GM18867 (cell line): ENCODE measurements around the gene UBTD2.
"Not testable (repeated sequence)": the region's sequence is repeated elsewhere in the genome, so short reads cannot be mapped to it uniquely, and the experiment has no call there.

ENCODE experiments used
- ATAC-seq: cut with Tn5 transposase; IDR thresholded peaks from one replicate; pipeline ENCODE4 v1.9.1; 2021; ENCODE audit warnings: mild to moderate bottlenecking, moderate library complexity; ENCODE audit not compliant: unreplicated experiment

The UBTD2 gene

DNA sequence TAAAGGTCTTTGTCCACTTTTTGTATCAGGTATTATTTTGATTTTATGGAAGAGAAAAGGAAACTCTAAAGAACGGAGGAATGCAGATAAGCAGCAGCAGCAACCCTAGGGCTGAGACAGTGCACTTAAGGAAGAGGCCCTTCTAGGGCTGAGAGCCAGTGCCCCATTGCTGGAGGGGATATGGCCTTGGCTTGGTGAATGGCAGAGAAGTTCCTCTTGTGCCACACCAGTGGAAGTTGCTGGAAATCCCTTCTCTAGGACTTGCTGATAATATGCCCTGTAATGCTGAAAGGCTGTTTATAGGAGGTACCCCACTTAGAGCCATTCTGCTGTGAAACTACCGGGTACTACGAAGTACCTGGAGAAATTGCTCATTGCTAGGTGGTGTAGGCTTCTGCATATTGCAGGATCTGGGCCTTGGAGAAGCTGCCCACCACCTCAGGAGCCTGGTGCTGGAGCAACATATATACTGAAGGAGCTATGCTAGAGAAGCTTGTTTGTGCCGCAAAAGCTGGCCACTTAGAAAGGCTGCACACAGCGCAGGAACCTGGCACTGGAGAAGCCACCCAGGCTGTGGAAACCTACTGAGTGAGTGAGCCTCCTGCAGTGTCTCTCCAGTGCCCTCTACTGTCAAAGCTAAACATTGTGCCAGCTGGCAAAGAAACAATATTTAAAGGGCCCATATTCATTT is 9.6 kb upstream of the UBTD2 start:
- ATAC-seq = peak; percentile 90

GRCh38 chr5:172291837-172292236 is 8.3 kb upstream of the UBTD2 start:
- ATAC-seq = not testable (repeated sequence)

DNA sequence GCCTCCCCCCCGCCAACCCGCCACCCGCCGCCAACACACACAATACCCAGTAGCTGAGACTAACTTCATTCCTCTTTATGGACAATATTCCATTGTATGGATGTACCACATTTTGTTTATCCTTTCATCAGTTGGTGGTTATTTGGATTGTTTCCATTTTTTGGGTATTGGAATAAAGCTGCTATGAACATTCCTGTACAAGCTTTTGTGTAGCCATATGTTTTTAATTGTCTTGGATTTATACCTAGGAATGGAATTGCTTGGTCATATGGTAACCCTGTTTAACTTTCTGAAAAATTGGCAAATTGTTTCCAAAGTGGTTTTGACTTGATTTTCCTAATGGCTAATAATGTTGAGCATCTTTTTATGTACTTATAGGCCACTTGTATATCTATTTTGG is 4.9 kb upstream of the UBTD2 start:
- ATAC-seq = no peak

- not testable (repeated sequence) for ATAC-seq
Observed at GRCh38 chr5:172287140-172287539, 3.6 kb upstream of the UBTD2 start.

GRCh38 chr5:172285226-172286143 is 1.9 kb upstream of the UBTD2 start:
- ATAC-seq = no peak

GRCh38 chr5:172284611-172284980 is 1.0 kb upstream of the UBTD2 start:
- ATAC-seq = no peak

GRCh38 chr5:172283862-172284610 is 472 bp upstream of the UBTD2 start:
- ATAC-seq = peak; percentile 84

DNA sequence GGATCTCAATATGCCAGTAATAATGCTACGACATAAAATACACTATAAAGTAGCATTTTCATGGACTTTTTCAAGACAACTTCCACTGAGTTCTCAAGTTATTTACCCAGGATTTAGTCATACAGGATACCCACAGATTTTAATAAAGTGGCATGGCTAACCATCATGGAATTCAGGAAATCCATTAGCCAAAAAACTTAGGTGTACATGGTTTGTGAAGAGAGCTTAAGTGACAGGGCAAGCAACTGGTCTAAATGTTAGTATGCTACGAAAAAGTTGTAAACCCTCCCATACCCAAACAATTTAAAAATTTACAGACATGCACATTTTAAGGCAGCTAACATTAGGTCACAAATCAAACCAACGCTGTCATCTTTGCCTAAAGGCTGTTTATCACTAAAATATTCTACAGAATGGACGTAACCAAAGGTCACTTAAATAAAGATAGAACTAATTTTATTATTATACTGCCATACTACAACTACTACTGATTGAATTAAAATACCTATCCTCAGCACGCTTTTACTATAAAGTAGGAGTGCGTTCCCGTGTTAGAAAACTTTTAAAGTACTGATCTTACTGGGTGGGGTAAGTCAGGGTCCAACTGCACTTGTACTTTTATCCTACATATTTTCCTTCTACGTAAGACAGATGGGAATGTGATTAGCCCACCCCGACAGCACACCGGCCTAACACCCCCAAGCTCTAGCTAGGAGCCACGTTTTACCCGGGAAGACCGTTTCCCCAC is 1.1 kb downstream of the UBTD2 start:
- ATAC-seq = no peak

- ATAC-seq = no peak
Observed at GRCh38 chr5:172281346-172281745, 2.2 kb downstream of the UBTD2 start.

GRCh38 chr5:172280929-172281328 is 2.6 kb downstream of the UBTD2 start:
- ATAC-seq = no peak

GRCh38 chr5:172280317-172280716 is 3.2 kb downstream of the UBTD2 start:
- ATAC-seq = no peak

DNA sequence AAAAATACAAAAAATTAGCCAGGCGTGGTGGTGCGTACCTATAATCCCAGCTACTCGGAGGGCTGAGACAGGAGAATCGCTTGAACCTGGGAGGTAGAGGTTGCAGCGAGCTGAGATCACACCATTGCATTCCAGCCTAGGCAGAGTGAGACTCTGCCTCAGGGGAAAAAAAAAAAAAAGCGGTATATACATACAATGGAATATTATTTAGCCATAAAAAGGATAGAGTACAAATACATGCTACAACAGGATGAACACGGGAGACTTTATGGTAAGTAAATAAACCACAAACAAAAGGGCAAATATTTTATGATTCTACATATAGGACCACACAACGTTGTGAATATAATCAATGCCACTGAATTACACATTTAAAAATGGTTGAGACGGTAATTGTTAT is 5.2 kb downstream of the UBTD2 start:
- ATAC-seq = no peak

GRCh38 chr5:172276214-172276613 is 7.3 kb downstream of the UBTD2 start:
- ATAC-seq = no peak

- no peak for ATAC-seq
Observed at GRCh38 chr5:172274951-172275753, 8.4 kb downstream of the UBTD2 start.

GRCh38 chr5:172267943-172268342 is 15.6 kb downstream of the UBTD2 start:
- no peak for ATAC-seq

DNA sequence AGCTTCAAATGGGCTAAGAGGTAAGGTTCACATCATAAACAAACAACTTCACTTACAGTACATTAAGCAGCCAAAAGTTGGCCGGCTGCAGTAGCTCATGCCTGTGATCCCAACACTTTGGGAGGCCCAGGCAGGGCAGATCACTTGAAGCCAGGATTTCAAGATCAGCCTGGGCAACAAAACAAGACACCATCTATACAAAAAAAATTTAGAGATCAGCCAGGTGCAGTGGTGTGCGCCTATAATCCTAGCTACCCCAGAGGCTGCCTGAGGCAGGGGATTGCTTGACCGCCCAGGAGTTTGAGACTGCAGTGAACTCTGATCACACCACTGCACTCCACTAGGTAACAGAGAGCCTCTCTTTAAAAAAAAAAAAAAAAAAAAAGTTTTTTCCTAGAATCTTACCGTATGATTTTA is 16.9 kb downstream of the UBTD2 start:
- no peak for ATAC-seq

GRCh38 chr5:172266071-172266675 is 17.4 kb downstream of the UBTD2 start:
- ATAC-seq = no peak

DNA sequence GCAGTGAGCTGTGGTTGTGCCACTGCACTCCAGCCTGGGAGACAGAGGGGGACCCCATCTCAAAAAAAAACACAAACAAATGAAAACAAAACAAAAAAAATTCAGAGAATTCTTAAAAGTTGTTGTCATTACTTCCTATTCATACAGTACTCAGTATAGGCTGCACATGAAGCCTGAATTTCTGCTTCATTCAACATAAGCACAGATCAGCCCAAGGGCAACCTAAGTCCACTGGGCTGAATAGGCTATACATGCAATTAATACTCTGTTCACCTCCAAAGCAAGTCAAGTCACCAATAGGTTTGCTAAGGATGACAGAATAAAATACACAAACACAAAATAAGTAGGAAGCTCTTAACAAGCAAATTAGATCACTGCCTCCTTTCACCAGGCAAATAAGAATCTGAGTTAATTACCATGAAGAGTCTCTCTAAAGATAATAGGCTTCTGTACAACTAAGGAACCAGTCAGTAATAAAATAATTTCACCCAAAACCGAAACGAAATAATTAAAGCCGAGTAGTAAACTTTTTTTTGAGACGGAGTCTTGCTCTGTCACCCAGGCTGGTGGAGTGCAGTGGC is 18.7 kb downstream of the UBTD2 start:
- no peak for ATAC-seq

GRCh38 chr5:172255444-172255843 is 28.1 kb downstream of the UBTD2 start:
- no peak for ATAC-seq
